Esophagus muscularis mucosa (tissue), 4 donors: ENCODE data around the gene SAMD4A. TPM values are rescaled to one million over a fixed set of nuclear protein-coding genes. Genes with fewer than 3 reads are reported as not detected.
"Not testable (repeated sequence)": the region's sequence is repeated elsewhere in the genome, so short reads cannot be mapped to it uniquely, and the experiment has no call there.

ENCODE experiments used
- DNase-seq: peaks from one replicate; pipeline ENCODE4 v3.0.0-alpha.2; 2017; ENCODE audit errors: extremely low spot score
- H3K27ac ChIP-seq, 4 donors: fragments of 200-600 bp; sonication (generic); replicated peaks in 1 of 4; 1 replicate in 3 of 4; 2 replicates in 1 of 4; pipeline ENCODE4 v1.5.1; 2016 to 2019; ENCODE audit warnings: mild to moderate bottlenecking in 1 of 4
- H3K27me3 ChIP-seq, 4 donors: fragments of 200-600 bp; sonication (generic); one replicate each; pipeline versions ENCODE4 v1.5.1 to v1.6.0; 2016 to 2019
- H3K36me3 ChIP-seq, 4 donors: fragments of 200-600 bp; sonication (generic); one replicate each; pipeline ENCODE4 v1.5.1; 2016 to 2019
- H3K4me1 ChIP-seq, 4 donors: fragments of 200-600 bp; sonication (generic); one replicate each; pipeline ENCODE4 v1.5.1; 2016 to 2019
- H3K4me3 ChIP-seq, 4 donors: fragments of 200-600 bp; sonication (generic); 1 replicate in 2 of 4; 2 replicates in 2 of 4; pipeline ENCODE4 v1.5.1; 2016 to 2019; ENCODE audit warnings: mild to moderate bottlenecking in 4 of 4, moderate library complexity in 1 of 4
- H3K9me3 ChIP-seq, 4 donors: fragments of 200-600 bp; sonication (generic); 1 replicate in 3 of 4; 2 replicates in 1 of 4; pipeline ENCODE4 v1.5.1; 2016 to 2019
- EP300 ChIP-seq: sonication (generic); formaldehyde crosslinking; IDR thresholded peaks from one replicate; pipeline ENCODE4 v1.6.1; 2017; ENCODE audit warnings: antibody characterized with exemption
- POLR2A ChIP-seq: fragments of 450-650 bp; IDR thresholded peaks from one replicate; pipeline ENCODE4 v1.6.1; 2017; ENCODE audit warnings: antibody characterized with exemption, moderate library complexity, mild to moderate bottlenecking, low read depth
- POLR2AphosphoS5 ChIP-seq, 2 donors: sonication (generic); formaldehyde crosslinking; IDR thresholded peaks; one replicate each; pipeline ENCODE4 v1.6.1; 2017; ENCODE audit warnings: antibody characterized with exemption in 2 of 2
- WGBS: methylation state at CpG from one replicate; pipeline ENCODE4 v1.1.5; 2018; 5-methylcytosine and 5-hydroxymethylcytosine counted together
- intact Hi-C: fragments of 100-400 bp; cut with DNase I; formaldehyde crosslinking; loops from one replicate; pipeline ENCODE4 v1.15.1; 2023
- total RNA-seq, 4 donors: library from RNA; depleted of rRNA; stranded (reverse); fragments of >200 nt; gene quantifications; one replicate each; pipeline versions ENCODE4 v1.1.0 to v1.2.1, GENCODE V29; 2016
- TF ChIP-seq, protein P1 (sequence below), 3 experiments: fragments of 200-600 bp in 2 of 3; fragments of 450-650 bp in 1 of 3; sonication (generic) in 2 of 3; IDR thresholded peaks; one replicate each; pipeline ENCODE4 v1.5.1; 2017 to 2019; ENCODE audit warnings: antibody characterized with exemption in 3 of 3, mild to moderate bottlenecking in 2 of 3, moderate library complexity in 1 of 3

Gene SAMD4A
- total RNA-seq, 4 donors from 2014 or later, result 76.8 to 123 (median 97.0) TPM

GRCh38 chr14:54746019-54746418 is 179.1 kb downstream of the SAMD4A start:
- intact Hi-C loops, result no loop called here
- DNase-seq, result no peak
- peaks cover 0 to 12% (median 6%) of the 10 kb centered on the region in 4 donors for H3K36me3 ChIP-seq
- 71% methylated on average over 3 of the region's 3 CpGs for WGBS
- H3K4me1 ChIP-seq, result peaks cover 9 to 22% (median 14%) of the 10 kb centered on the region in 4 donors
- no peak overlapping the region for H3K4me3 ChIP-seq
- H3K9me3 ChIP-seq, result no peaks in the 10 kb centered on the region
- H3K27me3 ChIP-seq, result no peaks in the 10 kb centered on the region
- TF ChIP-seq, protein P1, sequence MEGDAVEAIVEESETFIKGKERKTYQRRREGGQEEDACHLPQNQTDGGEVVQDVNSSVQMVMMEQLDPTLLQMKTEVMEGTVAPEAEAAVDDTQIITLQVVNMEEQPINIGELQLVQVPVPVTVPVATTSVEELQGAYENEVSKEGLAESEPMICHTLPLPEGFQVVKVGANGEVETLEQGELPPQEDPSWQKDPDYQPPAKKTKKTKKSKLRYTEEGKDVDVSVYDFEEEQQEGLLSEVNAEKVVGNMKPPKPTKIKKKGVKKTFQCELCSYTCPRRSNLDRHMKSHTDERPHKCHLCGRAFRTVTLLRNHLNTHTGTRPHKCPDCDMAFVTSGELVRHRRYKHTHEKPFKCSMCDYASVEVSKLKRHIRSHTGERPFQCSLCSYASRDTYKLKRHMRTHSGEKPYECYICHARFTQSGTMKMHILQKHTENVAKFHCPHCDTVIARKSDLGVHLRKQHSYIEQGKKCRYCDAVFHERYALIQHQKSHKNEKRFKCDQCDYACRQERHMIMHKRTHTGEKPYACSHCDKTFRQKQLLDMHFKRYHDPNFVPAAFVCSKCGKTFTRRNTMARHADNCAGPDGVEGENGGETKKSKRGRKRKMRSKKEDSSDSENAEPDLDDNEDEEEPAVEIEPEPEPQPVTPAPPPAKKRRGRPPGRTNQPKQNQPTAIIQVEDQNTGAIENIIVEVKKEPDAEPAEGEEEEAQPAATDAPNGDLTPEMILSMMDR (IDR thresholded peaks at IDR 0.05), result no peak
- peak in 1 of 2 donors; percentile 18 for TF ChIP-seq POLR2AphosphoS5 (IDR thresholded peaks at IDR 0.05)
- peak overlapping the region in 1 of 4 donors; percentile 8 for H3K27ac ChIP-seq

- intact Hi-C loops, result no loop called here
- DNase-seq, result no peak
- Histone ChIP-seq H3K36me3 (peaks cover 0 to 25% (median 20%) of the 10 kb centered on the region in 4 donors), H3K27ac (no peak overlapping the region), H3K4me1 (peaks cover 9 to 22% (median 14%) of the 10 kb centered on the region in 4 donors), H3K9me3 (no peaks in the 10 kb centered on the region), H3K27me3 (no peaks in the 10 kb centered on the region), H3K4me3 (no peak overlapping the region)
- TF ChIP-seq POLR2A (no peak), EP300 (no peak), POLR2AphosphoS5 (IDR thresholded peaks at IDR 0.05) (no peak)
- TF ChIP-seq, protein P1 (IDR thresholded peaks at IDR 0.05), result no peak
- 81% methylated on average over 1 of the region's 1 CpG for WGBS
These were observed 180.7 kb downstream of the SAMD4A start for GRCh38 chr14:54747616-54748015.

GRCh38 chr14:54749180-54749579 is 182.3 kb downstream of the SAMD4A start:
- TF ChIP-seq, protein P1 (IDR thresholded peaks at IDR 0.05), result no peak
- TF ChIP-seq POLR2AphosphoS5 (IDR thresholded peaks at IDR 0.05), result no peak
- TF ChIP-seq EP300, result no peak
- TF ChIP-seq POLR2A, result no peak
- Histone ChIP-seq H3K36me3 (peaks cover 0 to 35% (median 27%) of the 10 kb centered on the region in 4 donors), H3K4me3 (no peak overlapping the region), H3K27me3 (no peaks in the 10 kb centered on the region), H3K27ac (no peak overlapping the region), H3K9me3 (no peaks in the 10 kb centered on the region), H3K4me1 (peaks cover 9 to 22% (median 14%) of the 10 kb centered on the region in 4 donors)
- intact Hi-C loops, result no loop called here
- 86% methylated on average over 4 of the region's 4 CpGs for WGBS
- DNase-seq, result no peak

DNA sequence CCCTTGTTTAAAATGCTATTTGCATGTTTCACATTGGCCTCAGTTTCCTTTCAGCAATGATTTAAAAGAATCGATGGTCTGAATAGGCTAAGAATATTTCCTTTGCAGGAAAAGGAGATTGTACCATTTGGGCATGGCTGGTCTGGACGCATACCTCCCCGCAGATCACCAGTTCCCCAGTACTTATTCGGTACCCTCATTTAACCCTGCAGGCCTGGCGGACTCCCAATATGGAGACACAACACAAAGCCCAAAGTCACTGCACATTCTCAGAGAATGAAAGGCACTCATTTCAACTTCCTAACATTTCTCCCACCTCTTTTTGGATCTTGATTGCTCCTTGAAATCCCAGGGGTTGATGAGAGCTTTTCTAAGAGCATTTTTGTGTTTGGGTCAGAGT is 182.8 kb downstream of the SAMD4A start:
- no peak for TF ChIP-seq POLR2A
- no peak for TF ChIP-seq EP300
- TF ChIP-seq POLR2AphosphoS5 (IDR thresholded peaks at IDR 0.05), result no peak
- TF ChIP-seq, protein P1 (IDR thresholded peaks at IDR 0.05), result no peak
- Histone ChIP-seq H3K27ac (no peak overlapping the region), H3K9me3 (no peaks in the 10 kb centered on the region), H3K4me3 (no peak overlapping the region), H3K4me1 (peaks cover 9 to 21% (median 14%) of the 10 kb centered on the region in 4 donors), H3K36me3 (peaks cover 0 to 40% (median 32%) of the 10 kb centered on the region in 4 donors), H3K27me3 (no peaks in the 10 kb centered on the region)
- intact Hi-C loops, result no loop called here
- no peak for DNase-seq
- WGBS, result 78% methylated on average over 5 of the region's 5 CpGs

GRCh38 chr14:54752611-54753010 is 185.7 kb downstream of the SAMD4A start:
- H3K9me3 ChIP-seq, H3K27ac ChIP-seq, H3K4me3 ChIP-seq, intact Hi-C loops, DNase-seq, H3K27me3 ChIP-seq: not testable (repeated sequence)
- 90% methylated on average over 9 of the region's 9 CpGs for WGBS
- peaks cover 0 to 63% (median 37%) of the 10 kb centered on the region in 4 donors for H3K36me3 ChIP-seq
- H3K4me1 ChIP-seq, result peaks cover 3 to 13% (median 9%) of the 10 kb centered on the region in 4 donors

DNA sequence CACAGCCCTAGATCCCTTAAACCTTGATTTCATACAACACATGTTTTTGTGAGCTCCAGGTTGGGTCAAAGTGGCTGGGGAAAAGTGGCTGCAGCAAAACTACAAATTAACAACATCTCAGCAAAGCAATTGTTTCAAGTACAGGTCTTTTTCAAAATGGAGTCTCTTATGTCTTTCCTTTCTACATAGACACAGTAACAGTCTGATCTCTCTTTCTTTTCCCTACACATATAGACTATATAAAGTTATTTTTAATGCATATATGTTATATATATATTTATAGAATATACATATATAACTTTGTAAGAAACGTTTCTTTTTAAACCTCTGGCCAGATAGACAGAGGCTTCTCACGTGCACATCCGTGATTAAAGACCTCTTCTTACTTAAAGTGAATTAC is 186.5 kb downstream of the SAMD4A start:
- H3K27ac ChIP-seq, H3K27me3 ChIP-seq, H3K4me3 ChIP-seq, intact Hi-C loops, DNase-seq, H3K9me3 ChIP-seq: not testable (repeated sequence)
- peaks cover 3 to 20% (median 11%) of the 10 kb centered on the region in 4 donors for H3K4me1 ChIP-seq
- WGBS, result 85% methylated on average over 3 of the region's 3 CpGs
- peaks cover 0 to 70% (median 39%) of the 10 kb centered on the region in 4 donors for H3K36me3 ChIP-seq
